Measurements from ENCODE around the gene GTF2H2C. TPM values are rescaled to one million over a fixed set of nuclear protein-coding genes. Genes with fewer than 3 reads are reported as not detected.

GTF2H2C gene
- total RNA-seq, result 28.8 and 52.8 TPM in 2 replicates

GRCh38 chr5:69559908-69560330 is at the start of gene GTF2H2C:
Gene GTF2H2C, plus strand, starts transcription at chr5:69560191. Its CDS starts 4,942 bp downstream, at chr5:69565133.

Other genes with a start within 250 kb of the GTF2H2C start
- gene CCDC125, start 227.4 kb upstream of the GTF2H2C start, total RNA-seq, result 4.5 and 6.0 TPM in 2 replicates
- 35.3 and 59.0 TPM in 2 replicates for gene AK6, start 190.7 kb upstream of the GTF2H2C start, total RNA-seq
- gene TAF9, start 190.7 kb upstream of the GTF2H2C start, total RNA-seq, result 52.9 and 66.5 TPM in 2 replicates
- 17.8 and 19.7 TPM in 2 replicates for gene RAD17, start 190.4 kb upstream of the GTF2H2C start, total RNA-seq
- 0.30 and 1.3 TPM in 2 replicates for gene MARVELD2, start 145.1 kb upstream of the GTF2H2C start, total RNA-seq
- 0.59 and 0.74 TPM in 2 replicates for gene OCLN, start 67.4 kb upstream of the GTF2H2C start, total RNA-seq